Progenitor cell of endocrine pancreas (in vitro differentiated cells): ENCODE results near the gene ATRX. TPM values are rescaled to one million over a fixed set of nuclear protein-coding genes. Genes with fewer than 3 reads are reported as not detected.

Source experiments
- DNase-seq: peaks from one replicate; pipeline ENCODE4 v3.0.0; 2021; ENCODE audit warnings: low spot score; ENCODE audit not compliant: unreplicated experiment
- H3K27ac Mint-ChIP-seq: 2 replicates; pipeline ENCODE4 v1.8.0; 2021; ENCODE audit warnings: mild to moderate bottlenecking, moderate library complexity, mixed read lengths
- H3K27me3 Mint-ChIP-seq: 2 replicates; pipeline ENCODE4 v1.8.0; 2021; ENCODE audit warnings: mixed read lengths
- H3K36me3 Mint-ChIP-seq: 2 replicates; pipeline ENCODE4 v1.8.0; 2022; ENCODE audit warnings: mixed read lengths; ENCODE audit not compliant: insufficient read depth
- H3K4me1 Mint-ChIP-seq: 2 replicates; pipeline ENCODE4 v1.8.0; 2021; ENCODE audit warnings: low read depth, mixed read lengths
- H3K4me3 Mint-ChIP-seq: 2 replicates; pipeline ENCODE4 v1.8.0; 2021; ENCODE audit warnings: low read depth, mild to moderate bottlenecking, moderate library complexity, mixed read lengths
- H3K9me3 Mint-ChIP-seq: 2 replicates; pipeline ENCODE4 v1.8.0; 2021; ENCODE audit warnings: low read depth, mixed read lengths
- total RNA-seq: library from RNA; stranded (reverse); gene quantifications from 2 replicates; pipeline ENCODE4 v1.2.1, GENCODE V29; 2021
- TF ChIP-seq, protein P1 (sequence below): fragments of 200-600 bp; sonication (generic); IDR thresholded peaks from one replicate; pipeline ENCODE4 v1.5.0; 2021; ENCODE audit warnings: antibody characterized with exemption, mild to moderate bottlenecking; ENCODE audit not compliant: unreplicated experiment

Gene ATRX
- total RNA-seq, 1 donor from 2014 or later: 167 TPM

DNA sequence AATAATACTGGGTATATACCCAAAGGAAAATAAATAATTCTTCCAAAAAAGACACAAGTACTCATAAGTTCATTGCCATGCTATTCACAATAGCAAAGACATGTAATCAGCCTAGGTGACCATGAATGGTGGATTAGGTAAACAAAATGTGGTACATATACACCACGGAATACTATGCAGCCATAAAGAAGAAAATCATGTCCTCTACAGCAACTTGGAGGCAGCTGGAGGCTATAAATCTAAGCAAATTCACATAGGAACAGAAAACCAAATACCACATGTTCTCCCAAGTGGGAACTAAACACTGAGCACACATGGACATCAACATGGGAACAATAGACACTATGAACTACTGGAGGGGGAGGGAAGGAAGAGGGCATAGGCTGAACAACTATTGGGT lies 146.2 kb downstream of the ATRX start:
- Mint-ChIP-seq H3K4me3 (no peak overlapping the region), H3K27me3 (no peaks in the 10 kb centered on the region), H3K9me3 (peaks cover 17% of the 10 kb centered on the region), H3K27ac (no peak overlapping the region), H3K36me3 (peaks cover 23% of the 10 kb centered on the region), H3K4me1 (no peaks in the 10 kb centered on the region)
- TF ChIP-seq, protein P1, sequence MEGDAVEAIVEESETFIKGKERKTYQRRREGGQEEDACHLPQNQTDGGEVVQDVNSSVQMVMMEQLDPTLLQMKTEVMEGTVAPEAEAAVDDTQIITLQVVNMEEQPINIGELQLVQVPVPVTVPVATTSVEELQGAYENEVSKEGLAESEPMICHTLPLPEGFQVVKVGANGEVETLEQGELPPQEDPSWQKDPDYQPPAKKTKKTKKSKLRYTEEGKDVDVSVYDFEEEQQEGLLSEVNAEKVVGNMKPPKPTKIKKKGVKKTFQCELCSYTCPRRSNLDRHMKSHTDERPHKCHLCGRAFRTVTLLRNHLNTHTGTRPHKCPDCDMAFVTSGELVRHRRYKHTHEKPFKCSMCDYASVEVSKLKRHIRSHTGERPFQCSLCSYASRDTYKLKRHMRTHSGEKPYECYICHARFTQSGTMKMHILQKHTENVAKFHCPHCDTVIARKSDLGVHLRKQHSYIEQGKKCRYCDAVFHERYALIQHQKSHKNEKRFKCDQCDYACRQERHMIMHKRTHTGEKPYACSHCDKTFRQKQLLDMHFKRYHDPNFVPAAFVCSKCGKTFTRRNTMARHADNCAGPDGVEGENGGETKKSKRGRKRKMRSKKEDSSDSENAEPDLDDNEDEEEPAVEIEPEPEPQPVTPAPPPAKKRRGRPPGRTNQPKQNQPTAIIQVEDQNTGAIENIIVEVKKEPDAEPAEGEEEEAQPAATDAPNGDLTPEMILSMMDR: no peak
- DNase-seq: no peak

DNA sequence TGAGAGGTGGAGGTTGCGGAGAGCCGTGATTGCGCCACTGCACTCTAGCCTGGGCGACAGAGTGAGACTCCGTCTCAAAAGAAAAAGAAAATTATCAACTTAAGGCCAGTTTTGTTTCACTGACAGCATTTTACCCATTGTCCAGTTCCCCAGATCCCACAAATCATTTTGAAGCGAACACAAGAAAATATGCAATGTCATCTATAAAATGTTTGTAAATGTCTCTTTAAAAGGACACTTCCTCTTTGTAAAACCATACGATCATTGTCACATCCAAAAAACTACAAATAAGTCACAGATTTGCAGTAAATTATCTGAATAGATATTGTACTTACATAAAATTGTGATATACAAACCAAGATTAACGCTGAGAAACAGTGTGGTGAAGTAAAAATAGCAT lies 147.6 kb downstream of the ATRX start:
- no peak for DNase-seq
- Mint-ChIP-seq H3K4me3 (no peak overlapping the region), H3K36me3 (peaks cover 22% of the 10 kb centered on the region), H3K9me3 (peaks cover 13% of the 10 kb centered on the region), H3K27ac (no peak overlapping the region), H3K4me1 (no peaks in the 10 kb centered on the region), H3K27me3 (no peaks in the 10 kb centered on the region)
- TF ChIP-seq, protein P1: no peak

DNA sequence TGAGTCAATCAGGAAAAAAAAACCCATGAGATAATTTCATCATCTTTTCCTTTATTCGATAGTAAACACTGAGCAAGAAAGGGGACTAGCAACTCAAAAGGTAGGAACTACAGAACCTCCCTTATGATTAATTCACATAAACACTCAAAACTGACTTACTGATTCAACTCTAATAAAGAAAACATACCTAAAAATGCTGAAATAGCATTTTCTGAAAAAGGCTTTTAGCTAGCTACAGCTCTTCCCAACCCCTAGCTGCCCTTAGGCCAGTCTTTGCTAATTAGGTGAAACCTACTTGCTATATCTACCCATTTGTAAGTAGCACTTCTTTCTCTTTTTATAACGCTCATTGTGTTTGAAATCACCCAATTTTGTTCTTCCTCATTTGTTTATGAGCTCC lies 150.6 kb downstream of the ATRX start:
- no peaks in the 10 kb centered on the region for H3K27me3 Mint-ChIP-seq
- peaks cover 9% of the 10 kb centered on the region for H3K9me3 Mint-ChIP-seq
- DNase-seq: no peak
- H3K27ac Mint-ChIP-seq: no peak overlapping the region
- peaks cover 17% of the 10 kb centered on the region for H3K36me3 Mint-ChIP-seq
- no peak overlapping the region for H3K4me3 Mint-ChIP-seq
- no peaks in the 10 kb centered on the region for H3K4me1 Mint-ChIP-seq
- TF ChIP-seq, protein P1: no peak

DNA sequence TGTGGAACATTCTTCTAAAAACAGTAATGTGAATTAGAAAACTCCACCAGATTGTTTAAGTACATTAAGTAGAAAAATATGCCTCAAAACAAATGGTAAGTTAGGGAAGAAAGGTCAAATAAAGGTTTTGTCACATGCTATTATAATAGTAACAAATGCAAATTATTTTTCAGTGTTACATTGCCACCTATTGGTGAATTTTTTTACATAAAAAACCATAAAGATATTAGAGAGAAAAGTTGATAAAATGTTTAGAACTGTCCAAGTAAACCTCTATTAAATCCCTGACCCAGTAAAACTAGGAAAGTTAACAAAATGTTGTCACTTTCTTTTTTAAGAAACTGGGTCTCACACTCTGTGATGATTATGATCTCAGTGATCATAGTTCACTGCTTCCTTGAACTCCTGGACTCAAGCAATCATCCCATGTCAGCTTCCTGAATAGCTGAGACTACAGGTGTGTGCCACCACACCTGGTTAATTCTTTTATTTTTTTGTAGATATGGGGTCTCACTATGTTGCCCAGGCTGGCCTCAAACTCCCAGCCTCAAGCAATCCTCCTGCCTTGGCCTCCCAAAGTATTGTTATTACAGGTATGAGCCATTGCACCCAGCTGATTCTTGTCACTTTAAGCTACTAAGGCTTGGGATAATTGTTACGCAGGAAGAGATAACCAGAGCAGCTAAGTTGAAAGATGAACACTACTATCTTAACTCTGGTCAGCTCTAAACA lies 157.6 kb downstream of the ATRX start:
- Mint-ChIP-seq H3K4me3 (no peak overlapping the region), H3K9me3 (peaks cover 27% of the 10 kb centered on the region), H3K27ac (no peak overlapping the region), H3K4me1 (no peaks in the 10 kb centered on the region), H3K36me3 (peaks cover 23% of the 10 kb centered on the region), H3K27me3 (no peaks in the 10 kb centered on the region)
- DNase-seq: no peak
- TF ChIP-seq, protein P1: no peak

DNA sequence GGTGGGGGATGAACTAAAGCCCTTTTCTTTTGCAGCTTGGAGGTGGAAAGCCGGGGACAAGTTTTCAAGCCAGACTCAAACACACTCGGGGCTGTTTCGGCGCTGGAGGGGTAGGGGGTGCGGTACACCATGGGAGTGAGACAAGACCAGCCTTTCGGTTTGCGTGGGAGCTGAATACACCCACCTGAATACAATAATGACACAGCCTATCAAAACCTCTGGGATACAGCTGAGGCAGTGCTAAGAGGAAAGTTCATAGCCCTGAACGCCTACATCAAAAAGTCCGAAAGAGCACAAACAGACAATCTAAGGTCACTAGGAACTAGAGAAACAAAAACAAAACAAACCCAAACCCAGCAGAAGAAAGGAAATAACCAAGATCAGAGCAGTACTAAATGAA lies 163.3 kb downstream of the ATRX start:
- peaks cover 27% of the 10 kb centered on the region for H3K9me3 Mint-ChIP-seq
- TF ChIP-seq, protein P1: no peak
- no peak for DNase-seq
- H3K4me3 Mint-ChIP-seq: no peak overlapping the region
- no peaks in the 10 kb centered on the region for H3K27me3 Mint-ChIP-seq
- H3K36me3 Mint-ChIP-seq: peaks cover 23% of the 10 kb centered on the region
- peaks cover 14% of the 10 kb centered on the region for H3K4me1 Mint-ChIP-seq
- peak overlapping the region; percentile 64 for H3K27ac Mint-ChIP-seq
